GM12891 (cell line): ENCODE results near the gene COL26A1.

ENCODE experiments used
- PAX5 ChIP-seq: IDR thresholded peaks from 2 replicates; pipeline ENCODE4 v1.6.1; 2011; ENCODE audit warnings: low read length, moderate library complexity, mild to moderate bottlenecking; ENCODE audit not compliant: insufficient read depth, severe bottlenecking
- POLR2A ChIP-seq: IDR thresholded peaks from 2 replicates; pipeline ENCODE4 v1.6.1; 2011; ENCODE audit warnings: low read depth, low read length, control low read depth
- POLR2AphosphoS5 ChIP-seq: IDR thresholded peaks from 2 replicates; pipeline ENCODE4 v1.6.1; 2011; ENCODE audit warnings: low read depth, low read length, control low read depth
- POU2F2 ChIP-seq: IDR thresholded peaks from 2 replicates; pipeline ENCODE4 v1.6.1; 2011; ENCODE audit warnings: low read depth, mild to moderate bottlenecking, control low read depth, low read length, moderate library complexity
- SPI1 ChIP-seq: IDR thresholded peaks from 2 replicates; pipeline ENCODE4 v1.6.1; 2011; ENCODE audit warnings: low read depth, low read length, control low read depth
- TAF1 ChIP-seq: IDR thresholded peaks from 2 replicates; pipeline ENCODE4 v1.6.1; 2011; ENCODE audit warnings: low read depth, low read length, control low read depth

GRCh38 chr7:101374990-101375389, 12.3 kb downstream of the COL26A1 start:
- TF ChIP-seq POLR2A (no peak), POLR2AphosphoS5 (no peak), TAF1 (no peak), POU2F2 (no peak), SPI1 (no peak), PAX5 (no peak)
